Left ventricle myocardium inferior (tissue), 1 donor: Measurements from ENCODE around the gene TUBGCP2. TPM values are rescaled to one million over a fixed set of nuclear protein-coding genes. Genes with fewer than 3 reads are reported as not detected.

Experiments used
- DNase-seq: peaks from one replicate; pipeline ENCODE4 v3.0.0-alpha.2; 2020
- H3K27ac ChIP-seq: fragments of 200-600 bp; replicated peaks from 2 replicates; pipeline ENCODE4 v1.8.0; 2021
- H3K27me3 ChIP-seq: fragments of 200-600 bp; 2 replicates; pipeline ENCODE4 v1.8.0; 2021; ENCODE audit warnings: low read depth
- H3K36me3 ChIP-seq: fragments of 200-600 bp; 2 replicates; pipeline ENCODE4 v1.8.0; 2021
- H3K4me1 ChIP-seq: fragments of 200-600 bp; 2 replicates; pipeline ENCODE4 v1.8.0; 2021
- H3K4me3 ChIP-seq: fragments of 200-600 bp; 2 replicates; pipeline ENCODE4 v1.8.0; 2021; ENCODE audit warnings: mild to moderate bottlenecking, moderate library complexity
- H3K9me3 ChIP-seq: fragments of 200-600 bp; replicated peaks from 2 replicates; pipeline ENCODE4 v1.8.0; 2021
- intact Hi-C: fragments of 100-400 bp; cut with micrococcal nuclease; formaldehyde crosslinking; loops from one replicate; pipeline ENCODE4 v1.11.0; 2022
- total RNA-seq: library from RNA; stranded (reverse); fragmentation: NEBNext Ultra II Directional; extraction: Animal tissue kit (Norgen Biotek cat#: 25700); gene quantifications from one replicate; pipeline ENCODE4 v1.2.1, GENCODE V29; 2021
- TF ChIP-seq, protein P1 (sequence below): fragments of 200-600 bp; IDR thresholded peaks from 2 replicates; pipeline ENCODE4 v1.8.0; 2021; ENCODE audit warnings: antibody characterized with exemption, mild to moderate bottlenecking, borderline replicate concordance
- donor health status: DM: no; HTN: yes; CAD: no; lungs with severe emphysema.

Gene TUBGCP2
- total RNA-seq, 1 donor from 2014 or later, result 38.9 TPM

DNA sequence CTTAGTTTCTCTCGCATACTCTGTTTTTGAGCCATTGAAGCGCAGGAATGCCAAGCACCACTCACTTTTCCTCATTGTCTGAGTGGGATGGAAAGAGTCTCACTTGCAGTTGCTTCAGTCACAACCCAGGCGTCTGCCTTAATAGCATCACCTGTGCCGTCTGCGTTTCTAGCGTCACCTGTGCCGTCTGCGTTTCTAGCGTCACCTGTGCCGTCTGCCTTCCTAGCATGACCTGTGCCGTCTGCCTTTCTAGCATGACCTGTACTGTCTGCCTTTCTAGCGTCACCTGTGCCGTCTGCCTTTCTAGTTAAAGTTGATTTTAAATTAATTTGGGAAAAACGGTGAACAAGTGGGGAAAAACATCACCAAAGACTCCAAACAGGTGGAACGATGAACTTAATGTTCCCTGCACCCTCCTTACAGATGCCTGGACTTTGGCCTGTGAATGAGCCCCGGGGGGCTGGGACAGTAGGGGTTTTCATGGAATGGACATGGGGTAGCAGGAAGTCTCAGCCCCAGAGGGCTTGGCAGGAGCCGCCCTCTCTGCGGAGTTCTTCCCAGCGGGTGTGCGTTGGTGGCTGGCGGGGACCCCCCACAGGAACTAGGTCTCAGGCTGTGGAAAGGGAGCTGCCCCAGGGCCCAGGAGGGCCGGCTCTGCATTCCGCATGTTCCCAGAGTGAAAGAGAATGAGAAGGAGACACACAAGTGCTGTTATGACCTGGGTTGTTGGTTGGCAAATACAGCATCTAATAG lies 3.5 kb upstream of the TUBGCP2 start:
- TF ChIP-seq, protein P1, sequence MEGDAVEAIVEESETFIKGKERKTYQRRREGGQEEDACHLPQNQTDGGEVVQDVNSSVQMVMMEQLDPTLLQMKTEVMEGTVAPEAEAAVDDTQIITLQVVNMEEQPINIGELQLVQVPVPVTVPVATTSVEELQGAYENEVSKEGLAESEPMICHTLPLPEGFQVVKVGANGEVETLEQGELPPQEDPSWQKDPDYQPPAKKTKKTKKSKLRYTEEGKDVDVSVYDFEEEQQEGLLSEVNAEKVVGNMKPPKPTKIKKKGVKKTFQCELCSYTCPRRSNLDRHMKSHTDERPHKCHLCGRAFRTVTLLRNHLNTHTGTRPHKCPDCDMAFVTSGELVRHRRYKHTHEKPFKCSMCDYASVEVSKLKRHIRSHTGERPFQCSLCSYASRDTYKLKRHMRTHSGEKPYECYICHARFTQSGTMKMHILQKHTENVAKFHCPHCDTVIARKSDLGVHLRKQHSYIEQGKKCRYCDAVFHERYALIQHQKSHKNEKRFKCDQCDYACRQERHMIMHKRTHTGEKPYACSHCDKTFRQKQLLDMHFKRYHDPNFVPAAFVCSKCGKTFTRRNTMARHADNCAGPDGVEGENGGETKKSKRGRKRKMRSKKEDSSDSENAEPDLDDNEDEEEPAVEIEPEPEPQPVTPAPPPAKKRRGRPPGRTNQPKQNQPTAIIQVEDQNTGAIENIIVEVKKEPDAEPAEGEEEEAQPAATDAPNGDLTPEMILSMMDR, result no peak
- DNase-seq, result no peak
- H3K4me3 ChIP-seq, result no peak overlapping the region
- H3K36me3 ChIP-seq, result peaks cover 31% of the 10 kb centered on the region
- no peaks in the 10 kb centered on the region for H3K9me3 ChIP-seq
- intact Hi-C loops, result no loop called here
- peaks cover 28% of the 10 kb centered on the region for H3K4me1 ChIP-seq
- no peaks in the 10 kb centered on the region for H3K27me3 ChIP-seq
- H3K27ac ChIP-seq, result no peak overlapping the region

DNA sequence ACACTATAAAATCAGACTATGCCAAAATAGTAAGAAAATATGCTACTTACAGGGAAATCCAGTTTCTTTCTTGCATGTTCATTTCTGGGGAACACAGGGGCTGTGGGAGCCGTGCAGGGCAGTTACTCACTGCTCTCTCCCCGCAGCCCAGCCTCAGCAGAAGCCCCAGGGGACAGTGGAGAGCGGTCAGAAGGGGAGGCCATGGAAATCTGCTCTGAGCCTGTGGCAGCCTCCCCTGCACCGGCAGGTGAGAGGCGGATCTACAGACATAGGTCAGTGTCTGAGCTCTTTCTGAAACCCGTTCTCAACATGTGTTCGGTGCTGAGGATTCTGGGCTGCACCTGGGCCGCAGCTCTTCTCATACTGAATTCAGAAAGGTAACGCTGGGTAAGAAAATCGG lies 2.9 kb upstream of the TUBGCP2 start:
- no peak overlapping the region for H3K27ac ChIP-seq
- no peak for DNase-seq
- H3K36me3 ChIP-seq, result peaks cover 31% of the 10 kb centered on the region
- H3K9me3 ChIP-seq, result no peaks in the 10 kb centered on the region
- no peaks in the 10 kb centered on the region for H3K27me3 ChIP-seq
- intact Hi-C loops, result no loop called here
- H3K4me1 ChIP-seq, result peaks cover 34% of the 10 kb centered on the region
- no peak overlapping the region for H3K4me3 ChIP-seq
- TF ChIP-seq, protein P1, result no peak

DNA sequence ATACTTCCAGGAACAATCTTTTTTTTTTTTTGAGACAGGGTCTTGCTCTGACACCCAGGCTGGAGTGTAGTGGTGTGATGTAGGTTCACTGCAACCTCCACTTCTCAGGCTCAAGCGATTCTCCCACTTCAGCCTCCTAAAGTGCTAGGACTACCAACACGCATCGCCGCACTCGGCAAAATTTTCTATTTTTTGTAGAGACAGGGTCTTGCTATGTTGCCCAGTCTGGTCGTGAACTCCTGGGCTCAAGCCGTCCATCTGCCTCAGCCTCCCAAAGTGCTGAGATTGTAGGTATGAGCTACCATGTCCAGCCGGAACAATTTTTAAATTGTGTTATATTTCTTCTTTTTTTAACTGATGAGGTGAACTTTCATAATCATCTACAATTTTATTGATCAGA lies 2.1 kb upstream of the TUBGCP2 start:
- peaks cover 42% of the 10 kb centered on the region for H3K4me1 ChIP-seq
- intact Hi-C loops, result no loop called here

DNA sequence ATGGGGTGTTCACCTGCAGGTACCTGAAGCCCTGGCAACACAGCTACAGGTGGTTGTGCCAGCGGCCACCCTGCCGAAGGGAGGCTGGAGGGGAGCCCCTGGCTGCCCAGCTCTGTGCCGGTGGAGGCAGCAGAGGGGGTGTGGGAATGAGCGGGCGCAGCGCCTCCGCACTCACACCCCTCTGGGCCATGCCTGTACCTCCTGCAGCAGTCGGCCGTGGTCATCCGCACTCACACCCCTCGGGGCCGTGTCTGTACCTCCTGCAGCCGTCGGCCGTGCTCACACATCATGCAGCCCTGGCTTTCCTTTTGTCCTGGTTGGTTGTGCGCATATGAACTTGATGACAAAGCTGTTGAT lies 1.7 kb upstream of the TUBGCP2 start:
- Histone ChIP-seq H3K36me3 (peaks cover 31% of the 10 kb centered on the region), H3K9me3 (no peaks in the 10 kb centered on the region), H3K4me1 (peaks cover 46% of the 10 kb centered on the region), H3K27me3 (no peaks in the 10 kb centered on the region), H3K4me3 (no peak overlapping the region), H3K27ac (no peak overlapping the region)
- TF ChIP-seq, protein P1, result no peak
- DNase-seq, result no peak
- intact Hi-C loops, result no loop called here

More for the DNA sequence above, 2.1 kb upstream of the TUBGCP2 start:
- no peak for DNase-seq
- Histone ChIP-seq H3K9me3 (no peaks in the 10 kb centered on the region), H3K27me3 (no peaks in the 10 kb centered on the region), H3K4me3 (no peak overlapping the region), H3K36me3 (peaks cover 31% of the 10 kb centered on the region), H3K27ac (no peak overlapping the region)
- TF ChIP-seq, protein P1, result no peak

DNA sequence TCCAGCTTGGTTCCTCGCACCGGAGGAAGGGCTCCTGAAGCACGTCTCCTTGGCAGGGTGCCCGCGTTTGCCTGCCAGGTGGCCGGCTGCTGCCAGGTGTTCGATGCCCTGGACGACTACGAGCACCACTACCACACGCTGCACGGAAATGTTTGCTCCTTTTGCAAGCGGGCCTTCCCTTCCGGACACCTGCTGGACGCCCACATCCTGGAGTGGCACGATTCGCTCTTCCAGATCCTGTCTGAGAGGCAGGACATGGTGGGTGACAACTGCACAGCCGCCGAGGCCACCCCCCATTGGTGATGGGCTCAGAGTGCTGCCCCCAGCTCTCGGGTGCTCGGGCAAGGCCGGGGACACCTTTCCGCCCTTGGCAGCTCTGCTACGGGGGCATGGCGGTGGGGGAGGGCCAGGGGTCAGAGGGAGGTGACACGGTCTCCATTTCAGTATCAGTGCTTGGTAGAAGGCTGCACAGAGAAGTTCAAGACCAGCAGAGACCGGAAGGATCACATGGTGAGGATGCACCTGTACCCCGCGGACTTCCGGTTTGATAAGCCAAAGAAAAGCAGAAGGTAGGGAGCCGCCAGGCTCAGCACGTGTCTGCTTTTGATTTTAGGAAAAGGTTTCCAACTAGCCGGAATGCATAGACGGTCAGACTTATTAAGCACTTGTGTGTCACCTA lies 1.2 kb upstream of the TUBGCP2 start:
- TF ChIP-seq, protein P1, result no peak
- Histone ChIP-seq H3K4me3 (no peak overlapping the region), H3K9me3 (no peaks in the 10 kb centered on the region), H3K4me1 (peaks cover 48% of the 10 kb centered on the region), H3K27me3 (no peaks in the 10 kb centered on the region), H3K27ac (peak overlapping the region; percentile 100), H3K36me3 (peaks cover 31% of the 10 kb centered on the region)
- peak; percentile 33 for DNase-seq
- intact Hi-C loops, result no loop called here
